ENCODE results near the gene USP33.
"Not testable (repeated sequence)": the region's sequence is repeated elsewhere in the genome, so short reads cannot be mapped to it uniquely, and the experiment has no call there.

The USP33 gene

GRCh38 chr1:77670330-77670729 lies 89.3 kb downstream of the USP33 start:
- DNase-seq = no peak

- DNase-seq = no peak
Measured at GRCh38 chr1:77668924-77669449, 90.7 kb downstream of the USP33 start.

- no peak for DNase-seq
Measured at GRCh38 chr1:77664939-77665516, 94.6 kb downstream of the USP33 start.

- DNase-seq = no peak
Measured at GRCh38 chr1:77661696-77662095, 98.0 kb downstream of the USP33 start.

- DNase-seq = no peak
Measured at GRCh38 chr1:77659879-77660593, 99.6 kb downstream of the USP33 start.

- no peak for DNase-seq
Measured at GRCh38 chr1:77658271-77658670, 101.4 kb downstream of the USP33 start.

- peak; percentile 13 for DNase-seq
Measured at GRCh38 chr1:77655431-77655974, 104.1 kb downstream of the USP33 start.

- DNase-seq = no peak
Measured at GRCh38 chr1:77652970-77653516, 106.6 kb downstream of the USP33 start.

GRCh38 chr1:77652268-77652667 lies 107.4 kb downstream of the USP33 start:
- no peak for DNase-seq

- no peak for DNase-seq
Measured at GRCh38 chr1:77649127-77649526, 110.5 kb downstream of the USP33 start.

- DNase-seq = not testable (repeated sequence)
Measured at GRCh38 chr1:77646224-77646623, 113.4 kb downstream of the USP33 start.

Measured in NCI-H2081 treated with DMSO at 0.1 percent for 48 hours (cell line).